ENCODE data around the gene MYL10. TPM values are rescaled to one million over a fixed set of nuclear protein-coding genes. Genes with fewer than 3 reads are reported as not detected.

Gene MYL10
- total RNA-seq, 4 donors from 2014 or later: not detected

DNA sequence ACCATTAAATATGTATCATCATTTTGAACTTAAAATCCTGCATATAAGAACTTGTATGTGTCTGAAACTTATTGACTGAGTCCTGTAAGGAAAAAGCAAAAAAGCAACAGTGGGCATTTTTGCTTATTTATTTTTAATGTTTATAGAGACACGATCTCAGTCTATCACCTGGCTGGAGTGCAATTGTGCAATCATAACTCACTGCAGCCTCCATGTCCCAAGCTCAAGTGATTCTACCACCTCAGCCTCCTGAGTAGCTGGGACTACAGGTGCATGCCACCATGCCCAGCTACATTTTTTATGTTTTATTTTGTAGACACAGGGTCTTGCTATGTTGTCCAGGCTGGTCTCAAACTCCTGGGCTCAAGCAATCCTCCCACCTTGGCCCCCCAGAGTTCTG lies 32.2 kb downstream of the MYL10 start:
- intact Hi-C loops (cut with DNase I): no loop called here
- WGBS: 56% methylated on average over 1 of the region's 1 CpG

DNA sequence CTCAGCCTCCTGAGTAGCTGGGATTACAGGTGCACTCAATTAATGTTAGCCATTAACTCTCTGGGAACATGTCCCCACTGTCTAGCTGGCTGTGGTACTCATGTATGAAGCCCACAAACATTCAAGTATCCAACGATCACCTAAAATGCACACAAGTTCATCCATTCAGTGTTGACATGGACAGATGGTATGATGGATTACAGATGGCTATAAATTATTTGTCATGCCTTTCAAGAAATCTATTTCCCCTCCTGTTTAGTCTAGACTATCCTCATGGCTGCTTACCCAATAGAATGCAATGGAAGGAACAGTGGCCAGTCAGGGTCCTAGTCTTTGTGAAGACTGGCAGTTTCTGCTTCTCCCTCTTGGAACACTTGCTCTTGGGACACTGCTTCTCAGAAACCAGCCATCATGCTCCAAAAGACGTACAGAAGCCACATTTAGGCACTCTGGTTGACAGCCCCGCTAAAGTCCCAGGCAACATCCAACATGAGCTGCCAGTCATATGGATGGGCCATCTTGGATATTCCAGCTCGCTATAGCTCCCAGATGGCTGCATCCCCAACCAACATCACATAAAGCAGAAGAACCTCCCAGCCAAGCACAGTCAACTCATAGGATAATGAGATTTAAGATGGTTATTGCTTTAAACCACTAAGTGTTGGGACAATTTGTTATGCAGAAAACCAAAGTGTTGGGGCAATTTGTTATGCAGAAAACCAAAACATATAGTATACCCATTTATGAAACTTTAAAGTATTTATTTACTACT lies 33.1 kb downstream of the MYL10 start:
- no peak for DNase-seq (ENCODE audit: extremely low spot score)
- H3K9me3 ChIP-seq: peaks cover 0 to 6% (median 0%) of the 10 kb centered on the region in 4 donors
- no peaks in the 10 kb centered on the region for H3K36me3 ChIP-seq
- intact Hi-C loops (cut with DNase I): no loop called here
- no peak overlapping the region for H3K4me3 ChIP-seq
- 73% methylated on average over 2 of the region's 4 CpGs for WGBS
- H3K27ac ChIP-seq (replicated peaks in 1 of 4): no peak overlapping the region
- H3K27me3 ChIP-seq: no peaks in the 10 kb centered on the region
- H3K4me1 ChIP-seq: no peaks in the 10 kb centered on the region
- TF ChIP-seq POLR2A (IDR thresholded peaks at IDR 0.05; ENCODE audit: low read depth): no peak
- TF ChIP-seq, protein P1, sequence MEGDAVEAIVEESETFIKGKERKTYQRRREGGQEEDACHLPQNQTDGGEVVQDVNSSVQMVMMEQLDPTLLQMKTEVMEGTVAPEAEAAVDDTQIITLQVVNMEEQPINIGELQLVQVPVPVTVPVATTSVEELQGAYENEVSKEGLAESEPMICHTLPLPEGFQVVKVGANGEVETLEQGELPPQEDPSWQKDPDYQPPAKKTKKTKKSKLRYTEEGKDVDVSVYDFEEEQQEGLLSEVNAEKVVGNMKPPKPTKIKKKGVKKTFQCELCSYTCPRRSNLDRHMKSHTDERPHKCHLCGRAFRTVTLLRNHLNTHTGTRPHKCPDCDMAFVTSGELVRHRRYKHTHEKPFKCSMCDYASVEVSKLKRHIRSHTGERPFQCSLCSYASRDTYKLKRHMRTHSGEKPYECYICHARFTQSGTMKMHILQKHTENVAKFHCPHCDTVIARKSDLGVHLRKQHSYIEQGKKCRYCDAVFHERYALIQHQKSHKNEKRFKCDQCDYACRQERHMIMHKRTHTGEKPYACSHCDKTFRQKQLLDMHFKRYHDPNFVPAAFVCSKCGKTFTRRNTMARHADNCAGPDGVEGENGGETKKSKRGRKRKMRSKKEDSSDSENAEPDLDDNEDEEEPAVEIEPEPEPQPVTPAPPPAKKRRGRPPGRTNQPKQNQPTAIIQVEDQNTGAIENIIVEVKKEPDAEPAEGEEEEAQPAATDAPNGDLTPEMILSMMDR (IDR thresholded peaks at IDR 0.05): no peak
- no peak for TF ChIP-seq POLR2AphosphoS5 (IDR thresholded peaks at IDR 0.05)
- no peak for TF ChIP-seq EP300 (IDR thresholded peaks at IDR 0.05)

More for the DNA sequence above, 32.2 kb downstream of the MYL10 start:
- no peak for DNase-seq (ENCODE audit: extremely low spot score)
- no peaks in the 10 kb centered on the region for H3K4me1 ChIP-seq
- H3K27ac ChIP-seq (replicated peaks in 1 of 4): no peak overlapping the region
- peaks cover 0 to 6% (median 0%) of the 10 kb centered on the region in 4 donors for H3K9me3 ChIP-seq
- no peaks in the 10 kb centered on the region for H3K36me3 ChIP-seq
- no peak overlapping the region for H3K4me3 ChIP-seq
- H3K27me3 ChIP-seq: peaks cover 0 to 4% (median 0%) of the 10 kb centered on the region in 4 donors
- no peak for TF ChIP-seq POLR2AphosphoS5 (IDR thresholded peaks at IDR 0.05)
- TF ChIP-seq, protein P1 (IDR thresholded peaks at IDR 0.05): no peak
- no peak for TF ChIP-seq EP300 (IDR thresholded peaks at IDR 0.05)

DNA sequence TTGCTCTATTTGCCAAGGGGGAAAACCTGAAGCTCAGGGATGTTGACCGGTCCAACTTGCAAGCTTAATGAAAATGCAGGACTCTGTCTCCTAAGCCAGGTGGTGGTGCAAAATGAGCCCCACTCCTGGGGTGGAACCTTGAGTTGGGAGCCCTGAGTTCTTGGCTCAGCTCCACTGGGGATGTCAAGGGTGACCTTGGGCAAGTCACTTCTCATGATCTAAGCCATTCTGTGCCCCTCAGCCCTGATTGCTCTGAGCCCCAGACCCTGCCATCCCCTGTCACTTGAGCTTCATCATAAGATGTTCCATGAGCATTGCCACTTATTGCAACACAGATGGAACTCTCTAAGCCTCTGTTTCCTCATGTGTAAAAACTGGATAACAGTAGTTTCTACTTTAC lies 33.9 kb downstream of the MYL10 start:
- Histone ChIP-seq H3K4me3 (no peak overlapping the region), H3K36me3 (no peaks in the 10 kb centered on the region), H3K4me1 (no peaks in the 10 kb centered on the region), H3K27ac (replicated peaks in 1 of 4) (no peak overlapping the region), H3K9me3 (peaks cover 0 to 6% (median 0%) of the 10 kb centered on the region in 4 donors), H3K27me3 (no peaks in the 10 kb centered on the region)
- WGBS: 92% methylated on average over 1 of the region's 1 CpG
- TF ChIP-seq POLR2A (IDR thresholded peaks at IDR 0.05; ENCODE audit: low read depth): no peak
- TF ChIP-seq, protein P1 (IDR thresholded peaks at IDR 0.05): no peak
- TF ChIP-seq POLR2AphosphoS5 (IDR thresholded peaks at IDR 0.05): no peak
- no peak for TF ChIP-seq EP300 (IDR thresholded peaks at IDR 0.05)
- no peak for DNase-seq (ENCODE audit: extremely low spot score)
- intact Hi-C loops (cut with DNase I): no loop called here

DNA sequence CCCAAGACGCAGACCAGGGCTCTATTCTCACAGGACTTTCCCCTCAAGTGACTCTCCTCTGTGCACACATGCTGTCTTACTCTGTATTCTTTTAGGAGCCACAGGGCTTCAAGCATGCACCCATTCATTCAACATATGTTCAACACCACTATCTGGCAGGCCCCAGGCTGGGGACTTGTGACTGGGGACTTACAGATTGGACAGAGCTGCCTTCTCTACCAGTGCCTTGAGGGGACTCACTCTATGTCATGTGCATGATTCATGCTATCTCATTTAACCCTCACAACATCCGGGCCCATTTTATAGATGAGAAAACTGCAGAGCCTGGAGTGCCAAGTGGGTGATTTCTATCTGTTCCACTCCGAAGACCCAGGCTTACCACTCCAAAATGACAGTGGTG lies 34.3 kb downstream of the MYL10 start:
- WGBS: 93% methylated on average over 3 of the region's 3 CpGs
- Histone ChIP-seq H3K9me3 (peaks cover 0 to 6% (median 0%) of the 10 kb centered on the region in 4 donors), H3K36me3 (no peaks in the 10 kb centered on the region), H3K4me1 (no peaks in the 10 kb centered on the region), H3K27me3 (no peaks in the 10 kb centered on the region), H3K4me3 (no peak overlapping the region), H3K27ac (replicated peaks in 1 of 4) (no peak overlapping the region)
- no peak for DNase-seq (ENCODE audit: extremely low spot score)
- TF ChIP-seq POLR2AphosphoS5 (IDR thresholded peaks at IDR 0.05): no peak
- no peak for TF ChIP-seq EP300 (IDR thresholded peaks at IDR 0.05)
- TF ChIP-seq, protein P1 (IDR thresholded peaks at IDR 0.05): no peak
- no peak for TF ChIP-seq POLR2A (IDR thresholded peaks at IDR 0.05; ENCODE audit: low read depth)
- intact Hi-C loops (cut with DNase I): no loop called here
